ENCODE measurements around the gene ASAP2.

ASAP2 gene

DNA sequence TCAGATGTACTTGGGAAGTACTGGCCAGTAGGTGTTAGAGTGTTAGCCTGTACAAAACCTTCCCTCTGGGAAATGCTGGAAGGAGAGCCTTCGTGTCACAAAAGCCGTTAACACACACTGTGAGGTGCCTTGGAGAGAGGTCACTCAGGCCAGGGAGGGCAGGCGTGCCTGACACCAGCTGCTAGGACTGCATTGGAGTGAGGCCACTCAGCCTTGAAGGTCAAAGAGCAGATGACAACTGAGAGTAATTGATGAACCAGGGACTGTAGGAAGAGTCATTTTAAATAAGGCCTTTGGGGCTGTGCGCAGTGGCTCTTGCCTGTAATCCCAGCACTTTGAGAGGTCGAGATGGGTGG, 45.4 kb downstream of the ASAP2 start:
- Histone ChIP-seq H3K36me3 (no peaks in the 10 kb centered on the region), H3K27me3 (no peaks in the 10 kb centered on the region), H3K4me3 (ENCODE audit: low read depth in 1 of 2, low read length in 1 of 2) (no peak overlapping the region), H3K4me1 (ENCODE audit: control insufficient read depth in 1 of 2, insufficient read depth in 1 of 2, low read depth in 1 of 2, low read length in 1 of 2) (no peaks in the 10 kb centered on the region), H3K27ac (no peak overlapping the region), H3K9me3 (no peaks in the 10 kb centered on the region)
- TF ChIP-seq, protein P1, sequence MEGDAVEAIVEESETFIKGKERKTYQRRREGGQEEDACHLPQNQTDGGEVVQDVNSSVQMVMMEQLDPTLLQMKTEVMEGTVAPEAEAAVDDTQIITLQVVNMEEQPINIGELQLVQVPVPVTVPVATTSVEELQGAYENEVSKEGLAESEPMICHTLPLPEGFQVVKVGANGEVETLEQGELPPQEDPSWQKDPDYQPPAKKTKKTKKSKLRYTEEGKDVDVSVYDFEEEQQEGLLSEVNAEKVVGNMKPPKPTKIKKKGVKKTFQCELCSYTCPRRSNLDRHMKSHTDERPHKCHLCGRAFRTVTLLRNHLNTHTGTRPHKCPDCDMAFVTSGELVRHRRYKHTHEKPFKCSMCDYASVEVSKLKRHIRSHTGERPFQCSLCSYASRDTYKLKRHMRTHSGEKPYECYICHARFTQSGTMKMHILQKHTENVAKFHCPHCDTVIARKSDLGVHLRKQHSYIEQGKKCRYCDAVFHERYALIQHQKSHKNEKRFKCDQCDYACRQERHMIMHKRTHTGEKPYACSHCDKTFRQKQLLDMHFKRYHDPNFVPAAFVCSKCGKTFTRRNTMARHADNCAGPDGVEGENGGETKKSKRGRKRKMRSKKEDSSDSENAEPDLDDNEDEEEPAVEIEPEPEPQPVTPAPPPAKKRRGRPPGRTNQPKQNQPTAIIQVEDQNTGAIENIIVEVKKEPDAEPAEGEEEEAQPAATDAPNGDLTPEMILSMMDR (IDR thresholded peaks at IDR 0.05) = no peak

DNA sequence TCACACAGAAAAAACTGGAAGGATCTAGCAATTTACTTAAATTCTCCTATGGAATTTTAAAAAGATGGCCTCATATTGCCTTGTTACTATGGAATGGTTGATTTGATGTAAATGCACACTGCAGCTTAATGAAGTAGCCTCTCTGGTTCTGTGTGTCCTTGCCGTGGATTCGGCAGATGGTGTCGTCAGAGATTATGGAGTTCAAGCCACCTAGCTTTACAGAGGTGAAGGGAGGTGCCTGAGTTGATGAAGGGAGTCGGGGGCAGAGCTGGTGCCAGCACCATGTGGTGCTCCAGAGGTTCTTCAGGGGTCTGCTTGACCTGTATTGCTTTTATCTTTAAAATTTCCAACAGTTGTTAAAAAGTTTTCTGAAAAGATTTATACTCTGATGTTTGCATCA, 48.8 kb downstream of the ASAP2 start:
- peaks cover 10 to 12% of the 10 kb centered on the region in 2 experiments for H3K4me1 ChIP-seq (ENCODE audit: control insufficient read depth in 1 of 2, insufficient read depth in 1 of 2, low read depth in 1 of 2, low read length in 1 of 2)
- H3K27ac ChIP-seq = no peak overlapping the region

DNA sequence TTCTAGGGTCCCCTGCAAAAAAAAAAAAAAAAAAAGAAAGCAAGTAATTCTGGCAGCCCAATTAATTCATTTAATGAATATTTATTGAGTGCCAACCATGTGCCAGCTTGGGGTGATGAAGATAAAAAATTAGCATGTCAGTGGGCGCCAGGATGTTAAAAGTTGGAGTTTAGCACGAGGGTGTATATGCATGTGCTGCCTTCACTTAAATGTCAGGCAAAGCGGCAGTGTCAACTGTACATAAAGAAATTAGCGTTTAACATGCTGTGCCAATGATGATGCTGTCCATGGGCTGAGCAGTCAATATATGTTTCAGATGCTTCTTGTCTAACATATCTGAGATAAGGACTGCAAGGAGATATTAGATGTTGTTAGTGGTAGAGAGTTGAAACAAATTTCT, 49.5 kb downstream of the ASAP2 start:
- H3K27ac ChIP-seq = no peak overlapping the region
- no peaks in the 10 kb centered on the region for H3K9me3 ChIP-seq
- no peak overlapping the region for H3K4me3 ChIP-seq (ENCODE audit: low read depth in 1 of 2, low read length in 1 of 2)
- no peaks in the 10 kb centered on the region for H3K36me3 ChIP-seq
- TF ChIP-seq, protein P1 (IDR thresholded peaks at IDR 0.05) = no peak
- peaks cover 16 to 17% of the 10 kb centered on the region in 2 experiments for H3K4me1 ChIP-seq (ENCODE audit: control insufficient read depth in 1 of 2, insufficient read depth in 1 of 2, low read depth in 1 of 2, low read length in 1 of 2)
- H3K27me3 ChIP-seq = no peaks in the 10 kb centered on the region

More for the DNA sequence above, 48.8 kb downstream of the ASAP2 start:
- Histone ChIP-seq H3K36me3 (no peaks in the 10 kb centered on the region), H3K9me3 (no peaks in the 10 kb centered on the region), H3K27me3 (no peaks in the 10 kb centered on the region), H3K4me3 (ENCODE audit: low read depth in 1 of 2, low read length in 1 of 2) (no peak overlapping the region)
- TF ChIP-seq, protein P1 (IDR thresholded peaks at IDR 0.05) = no peak

DNA sequence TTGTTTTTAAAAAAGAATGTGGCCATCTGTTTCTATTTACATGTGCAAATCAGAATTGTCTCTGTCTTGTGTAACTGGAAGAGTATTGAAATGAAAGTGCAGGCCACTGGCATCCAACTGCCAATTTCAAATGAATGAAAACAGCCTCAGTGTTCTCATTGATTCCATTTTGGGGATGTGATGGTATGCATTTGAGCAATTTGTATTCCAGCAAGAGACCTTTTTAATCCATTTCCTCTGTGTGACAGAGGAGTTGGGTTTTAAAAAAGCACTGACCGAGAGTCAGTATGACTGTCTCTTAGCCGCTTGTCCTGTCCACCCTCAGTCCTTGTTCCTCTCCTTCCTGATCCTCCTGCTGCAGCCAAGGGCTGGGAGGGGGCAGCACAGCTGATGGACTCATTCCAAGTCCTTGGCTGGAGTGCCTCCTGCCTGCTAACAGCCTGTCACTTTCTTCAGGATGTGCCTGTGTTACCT, 50.0 kb downstream of the ASAP2 start:
- peaks cover 20 to 21% of the 10 kb centered on the region in 2 experiments for H3K4me1 ChIP-seq (ENCODE audit: control insufficient read depth in 1 of 2, insufficient read depth in 1 of 2, low read depth in 1 of 2, low read length in 1 of 2)
- H3K27me3 ChIP-seq = no peaks in the 10 kb centered on the region
- H3K36me3 ChIP-seq = no peaks in the 10 kb centered on the region
- H3K4me3 ChIP-seq (ENCODE audit: low read depth in 1 of 2, low read length in 1 of 2) = no peak overlapping the region
- TF ChIP-seq, protein P1 (IDR thresholded peaks at IDR 0.05) = no peak
- no peak overlapping the region for H3K27ac ChIP-seq
- H3K9me3 ChIP-seq = no peaks in the 10 kb centered on the region

DNA sequence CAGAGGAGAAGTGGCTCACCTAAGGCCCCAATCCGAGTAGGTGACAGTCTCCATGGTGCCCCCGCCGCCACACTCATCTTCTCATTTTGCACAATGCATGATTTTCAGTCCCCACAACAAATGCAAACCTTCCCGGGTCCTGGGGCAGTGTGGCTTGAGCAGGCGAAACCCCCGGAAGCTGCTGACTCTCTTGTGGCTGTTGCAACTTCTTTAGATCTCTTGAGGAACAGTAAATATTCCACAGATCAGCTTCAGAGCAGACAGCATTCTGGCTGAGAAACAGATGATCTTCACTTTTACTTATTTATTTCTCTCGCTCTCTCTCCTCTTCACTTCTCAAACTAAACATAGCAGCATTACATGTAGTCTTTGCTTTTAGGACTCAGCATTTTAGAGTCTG, 51.9 kb downstream of the ASAP2 start:
- H3K4me3 ChIP-seq (ENCODE audit: low read depth in 1 of 2, low read length in 1 of 2) = no peak overlapping the region
- peaks cover 21 to 23% of the 10 kb centered on the region in 2 experiments for H3K4me1 ChIP-seq (ENCODE audit: control insufficient read depth in 1 of 2, insufficient read depth in 1 of 2, low read depth in 1 of 2, low read length in 1 of 2)
- TF ChIP-seq, protein P1 (IDR thresholded peaks at IDR 0.05) = no peak
- H3K27me3 ChIP-seq = no peaks in the 10 kb centered on the region
- H3K9me3 ChIP-seq = no peaks in the 10 kb centered on the region
- H3K36me3 ChIP-seq = no peaks in the 10 kb centered on the region
- no peak overlapping the region for H3K27ac ChIP-seq

DNA sequence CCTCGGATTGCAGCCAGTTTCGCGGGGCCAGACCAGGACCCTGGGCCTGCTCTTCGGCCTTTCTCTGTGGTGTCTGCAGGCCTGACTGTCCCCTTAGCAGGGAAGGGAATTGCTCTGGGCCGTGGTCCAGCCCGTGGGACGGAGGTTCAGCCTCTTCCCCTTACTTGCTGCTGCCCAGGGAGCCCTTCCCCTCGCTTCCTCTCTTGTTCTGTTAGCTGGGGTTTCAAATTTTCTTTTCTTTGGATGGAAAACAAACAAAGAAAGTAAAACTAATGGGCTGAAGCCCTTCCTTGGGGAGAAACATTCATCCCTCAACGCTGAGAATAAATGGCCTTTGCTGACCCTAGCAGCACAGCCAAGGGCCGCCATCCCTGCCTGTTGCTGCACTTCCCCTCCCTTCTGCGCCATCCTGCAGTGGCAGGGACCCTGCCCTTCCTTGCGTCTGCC, 52.4 kb downstream of the ASAP2 start:
- H3K27ac ChIP-seq = no peak overlapping the region
- no peaks in the 10 kb centered on the region for H3K9me3 ChIP-seq
- H3K4me1 ChIP-seq (ENCODE audit: control insufficient read depth in 1 of 2, insufficient read depth in 1 of 2, low read depth in 1 of 2, low read length in 1 of 2) = peaks cover 21 to 23% of the 10 kb centered on the region in 2 experiments
- H3K36me3 ChIP-seq = no peaks in the 10 kb centered on the region
- TF ChIP-seq, protein P1 (IDR thresholded peaks at IDR 0.05) = no peak
- H3K4me3 ChIP-seq (ENCODE audit: low read depth in 1 of 2, low read length in 1 of 2) = no peak overlapping the region
- no peaks in the 10 kb centered on the region for H3K27me3 ChIP-seq
